A549 (cell line): ENCODE data around the gene CRTAP. TPM values are rescaled to one million over a fixed set of nuclear protein-coding genes. Genes with fewer than 3 reads are reported as not detected.
A peak's percentile ranks its signal among the peaks of the same experiment; 100 is the strongest.

Source experiments
- ATAC-seq, 2 experiments: fragments of 200-7000 bp in 1 of 2; fragments of >200 bp in 1 of 2; cut with Nextera tagmentation in 1 of 2; cut with Tn5 transposase in 1 of 2; 3 replicates each; pipeline versions ENCODE4 v1.8.0 to v1.9.1; 2018 to 2020; ENCODE audit warnings: mild to moderate bottlenecking in 1 of 2, moderate library complexity in 1 of 2
- CTCF ChIA-PET: fragments of 300-600 bp; sonication (Branson Sonifier 250); formaldehyde crosslinking; extraction: SDS; loops from one replicate; lab custom pipeline; 2021; ENCODE audit warnings: antibody characterized with exemption, inconsistent platforms; lab: Yijun Ruan, JAX
- POLR2A ChIA-PET: fragments of 350-600 bp; formaldehyde crosslinking; extraction: SDS; loops from one replicate; lab custom pipeline; 2021; ENCODE audit warnings: antibody characterized with exemption, inconsistent platforms; lab: Yijun Ruan, JAX
- DNase-seq, 2 experiments: peaks; one replicate each; pipeline versions ENCODE4 v3.0.0 to v3.0.0-alpha.2; 2011 to 2016; ENCODE audit warnings: low read depth in 1 of 2, low spot score in 1 of 2
- FAIRE-seq: peaks from 2 replicates; lab custom pipeline; 2011; peaks lifted over from hg19 to GRCh38; lab: Jason Lieb, UNC
- H3K27ac ChIP-seq, 2 experiments: fragments of >200 bp; sonication (Bioruptor Twin); formaldehyde crosslinking; 3 replicates each; pipeline ENCODE4 v1.5.1; 2016 to 2017
- H3K4me1 ChIP-seq: fragments of >200 bp; sonication (Bioruptor Twin); formaldehyde crosslinking; 3 replicates; pipeline ENCODE4 v1.6.1; 2016
- H3K4me2 ChIP-seq: fragments of >200 bp; sonication (Bioruptor Twin); formaldehyde crosslinking; 3 replicates; pipeline ENCODE4 v1.6.1; 2016
- H3K4me3 ChIP-seq: fragments of >200 bp; sonication (Bioruptor Twin); formaldehyde crosslinking; 3 replicates; pipeline ENCODE4 v1.5.1; 2016
- H3K9me3 ChIP-seq: fragments of >200 bp; sonication (Bioruptor Twin); formaldehyde crosslinking; 3 replicates; pipeline ENCODE4 v1.6.1; 2016
- CBX2 ChIP-seq: fragments of 200-600 bp; sonication (generic); IDR thresholded peaks from 2 replicates; pipeline ENCODE4 v1.6.1; 2016; ENCODE audit warnings: low read depth, mild to moderate bottlenecking, borderline replicate concordance
- EHF ChIP-seq: fragments of 250-450 bp; sonication (Bioruptor Pico); IDR thresholded peaks from 2 replicates; pipeline ENCODE4 v1.5.0; 2020; ENCODE audit warnings: mild to moderate bottlenecking
- EHMT2 ChIP-seq: fragments of 200-600 bp; sonication (generic); IDR thresholded peaks from 2 replicates; pipeline ENCODE4 v1.6.1; 2016; ENCODE audit warnings: antibody characterized with exemption, low read depth, mild to moderate bottlenecking, moderate library complexity
- FOXS1 ChIP-seq: fragments of 250-450 bp; sonication (Bioruptor Pico); IDR thresholded peaks from 2 replicates; pipeline ENCODE4 v1.5.0; 2020; ENCODE audit warnings: mild to moderate bottlenecking, moderate library complexity
- GATA3 ChIP-seq: IDR thresholded peaks from 2 replicates; pipeline ENCODE4 v1.6.1; 2012; ENCODE audit warnings: borderline replicate concordance
- HDAC2 ChIP-seq: fragments of 200-600 bp; sonication (generic); IDR thresholded peaks from 2 replicates; pipeline ENCODE4 v1.6.1; 2016
- HOXA7 ChIP-seq: fragments of 250-450 bp; sonication (Bioruptor Pico); IDR thresholded peaks from 2 replicates; pipeline ENCODE4 v1.5.0; 2020; ENCODE audit warnings: mild to moderate bottlenecking, moderate library complexity
- HOXB13 ChIP-seq: fragments of 250-450 bp; sonication (Bioruptor Pico); IDR thresholded peaks from 2 replicates; pipeline ENCODE4 v1.5.0; 2020; ENCODE audit warnings: low read depth, mild to moderate bottlenecking, moderate library complexity
- HOXB5 ChIP-seq: fragments of 250-450 bp; sonication (Bioruptor Pico); IDR thresholded peaks from 2 replicates; pipeline ENCODE4 v1.5.0; 2020; ENCODE audit warnings: mild to moderate bottlenecking, moderate library complexity
- JUNB ChIP-seq: fragments of >200 bp; sonication (Bioruptor Twin); formaldehyde crosslinking; IDR thresholded peaks from 2 replicates; pipeline ENCODE4 v1.6.1; 2016
- NPAS2 ChIP-seq: fragments of 250-450 bp; sonication (Bioruptor Pico); IDR thresholded peaks from 2 replicates; pipeline ENCODE4 v1.8.0; 2022; ENCODE audit warnings: mild to moderate bottlenecking, moderate library complexity, borderline replicate concordance
- PBX3 ChIP-seq: IDR thresholded peaks from 2 replicates; pipeline ENCODE4 v1.6.1; 2012
- POLR2A ChIP-seq: IDR thresholded peaks from 2 replicates; pipeline ENCODE4 v1.6.1; 2012; ENCODE audit warnings: mild to moderate bottlenecking, low read length
- POLR2AphosphoS2 ChIP-seq: conservative IDR thresholded peaks from 2 replicates; pipeline ENCODE4 v1.6.1; 2012; ENCODE audit warnings: low read length, improper control_type of control experiment, inconsistent platforms
- RAD21 ChIP-seq, 2 experiments: fragments of >200 bp in 1 of 2; sonication (Bioruptor Twin) in 1 of 2; formaldehyde crosslinking in 1 of 2; IDR thresholded peaks in 1 of 2; conservative IDR thresholded peaks in 1 of 2; 2 replicates in 1 of 2; 3 replicates in 1 of 2; pipeline ENCODE4 v1.6.1; 2012 to 2018; ENCODE audit warnings: inconsistent platforms in 1 of 2
- RCOR1 ChIP-seq: fragments of 150-350 bp; IDR thresholded peaks from 2 replicates; pipeline ENCODE4 v1.6.1; 2014; ENCODE audit warnings: antibody characterized with exemption, low read length, low read depth
- RNF2 ChIP-seq: fragments of 200-600 bp; sonication (generic); IDR thresholded peaks from 2 replicates; pipeline ENCODE4 v1.6.1; 2016; ENCODE audit warnings: low read depth, mild to moderate bottlenecking, antibody characterized with exemption, moderate library complexity, borderline replicate concordance
- SMC3 ChIP-seq: fragments of >200 bp; sonication (Bioruptor Twin); formaldehyde crosslinking; IDR thresholded peaks from 3 replicates; pipeline ENCODE4 v1.6.1; 2018; ENCODE audit warnings: inconsistent platforms
- TP53 ChIP-seq: fragments of 250-450 bp; sonication (Bioruptor Pico); IDR thresholded peaks from 2 replicates; pipeline ENCODE4 v1.5.0; 2021; ENCODE audit warnings: mild to moderate bottlenecking, moderate library complexity
- ZC3H11A ChIP-seq: fragments of 450-650 bp; IDR thresholded peaks from 2 replicates; pipeline ENCODE4 v1.6.1; 2014; ENCODE audit warnings: antibody characterized with exemption, mild to moderate bottlenecking
- ZNF302 ChIP-seq: fragments of 250-450 bp; sonication (Bioruptor Pico); IDR thresholded peaks from 2 replicates; pipeline ENCODE4 v1.9.0; 2021; ENCODE audit warnings: inconsistent platforms, mild to moderate bottlenecking, moderate library complexity
- WGBS: methylation state at CpG from one replicate; pipeline ENCODE4 v1.1.6; 2017; ENCODE audit errors: missing lambda C conversion rate; 5-methylcytosine and 5-hydroxymethylcytosine counted together
- polyA plus RNA-seq, 4 experiments: library from polyadenylated mRNA; depleted of rRNA in 3 of 4; stranded (reverse); fragments of >200 nt; fragmentation: RNase III in 1 of 4; extraction: RNeasy Plus Mini Kit Qiagen cat#74134 plus additional on column Dnase treatment in 1 of 4; gene quantifications; 2 replicates in 3 of 4; 3 replicates in 1 of 4; pipeline ENCODE4 v1.2.3, GENCODE V29; 2011 to 2017
- TF ChIP-seq, protein P1 (sequence below): fragments of >200 bp; sonication (Bioruptor Twin); formaldehyde crosslinking; IDR thresholded peaks from 2 replicates; pipeline ENCODE4 v1.6.1; 2016
- TF ChIP-seq, protein P2 (sequence below): fragments of >200 bp; sonication (Bioruptor Twin); formaldehyde crosslinking; IDR thresholded peaks from 3 replicates; pipeline ENCODE4 v1.6.1; 2016
- TF ChIP-seq, protein P3 (sequence below): IDR thresholded peaks from 2 replicates; pipeline ENCODE4 v1.6.1; 2012

The CRTAP gene
- polyA plus RNA-seq, 2 of the 4 experiments (the other 2 are of a cell fraction), result 181 to 355 TPM

DNA sequence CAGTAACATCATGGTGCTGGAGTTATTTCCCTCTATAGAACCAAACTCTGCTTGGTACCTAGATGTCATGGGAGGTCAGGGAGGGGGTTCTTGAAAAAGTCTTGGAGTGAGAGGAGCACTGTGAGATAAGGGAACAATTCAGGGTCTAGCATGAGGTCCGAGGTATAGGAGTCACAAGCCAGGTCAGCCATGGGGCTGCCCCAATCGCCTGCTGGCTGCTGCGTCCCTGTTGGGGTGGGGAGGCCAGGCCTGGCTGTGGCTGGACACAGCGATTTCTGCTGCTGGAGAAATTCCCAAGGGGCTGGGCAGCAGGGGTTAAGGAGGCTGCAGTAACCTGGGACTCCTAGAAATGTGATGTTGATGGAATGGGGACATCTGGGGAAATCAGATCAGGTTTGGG is 59.9 kb downstream of the CRTAP start:
- 67% methylated on average over 4 of the region's 4 CpGs for WGBS
- no peak overlapping the region for H3K27ac ChIP-seq
- peak; percentile 25 to 59; a peak in 1 of 6 replicates for ATAC-seq
- no peak overlapping the region for H3K4me3 ChIP-seq
- ChIA-PET POLR2A (no interaction called here), CTCF (interaction anchor here (0.6 kb wide), 1 partner anchor 161 kb away, joined by 3 read pairs; no protein-coding TSS in a partner anchor)
- TF ChIP-seq FOXS1 (CRISPR knock-in tag), result no peak
- TF ChIP-seq, protein P1, sequence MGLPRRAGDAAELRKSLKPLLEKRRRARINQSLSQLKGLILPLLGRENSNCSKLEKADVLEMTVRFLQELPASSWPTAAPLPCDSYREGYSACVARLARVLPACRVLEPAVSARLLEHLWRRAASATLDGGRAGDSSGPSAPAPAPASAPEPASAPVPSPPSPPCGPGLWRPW, result no peak
- TF ChIP-seq EHF, result no peak
- TF ChIP-seq, protein P2, sequence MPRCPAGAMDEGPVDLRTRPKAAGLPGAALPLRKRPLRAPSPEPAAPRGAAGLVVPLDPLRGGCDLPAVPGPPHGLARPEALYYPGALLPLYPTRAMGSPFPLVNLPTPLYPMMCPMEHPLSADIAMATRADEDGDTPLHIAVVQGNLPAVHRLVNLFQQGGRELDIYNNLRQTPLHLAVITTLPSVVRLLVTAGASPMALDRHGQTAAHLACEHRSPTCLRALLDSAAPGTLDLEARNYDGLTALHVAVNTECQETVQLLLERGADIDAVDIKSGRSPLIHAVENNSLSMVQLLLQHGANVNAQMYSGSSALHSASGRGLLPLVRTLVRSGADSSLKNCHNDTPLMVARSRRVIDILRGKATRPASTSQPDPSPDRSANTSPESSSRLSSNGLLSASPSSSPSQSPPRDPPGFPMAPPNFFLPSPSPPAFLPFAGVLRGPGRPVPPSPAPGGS, result no peak
- TF ChIP-seq PBX3, result no peak
- no peak for TF ChIP-seq GATA3
- TF ChIP-seq HOXA7 (CRISPR knock-in tag), result no peak
- no peak for TF ChIP-seq ZC3H11A
- TF ChIP-seq RNF2, result no peak
- TF ChIP-seq HOXB5 (CRISPR knock-in tag), result no peak
- TF ChIP-seq TP53 (CRISPR knock-in tag), result no peak
- no peak for TF ChIP-seq SMC3
- no peak for TF ChIP-seq ZNF302 (CRISPR knock-in tag)
- no peak for TF ChIP-seq CBX2
- no peak for TF ChIP-seq RAD21 (conservative IDR thresholded peaks at IDR 0.05 in 1 of 2, IDR thresholded peaks at IDR 0.05 in 1 of 2)
- H3K4me1 ChIP-seq, result no peaks in the 10 kb centered on the region
- FAIRE-seq, result no peak
- no peak for DNase-seq
- no peaks in the 10 kb centered on the region for H3K9me3 ChIP-seq
- H3K4me2 ChIP-seq, result no peak overlapping the region

DNA sequence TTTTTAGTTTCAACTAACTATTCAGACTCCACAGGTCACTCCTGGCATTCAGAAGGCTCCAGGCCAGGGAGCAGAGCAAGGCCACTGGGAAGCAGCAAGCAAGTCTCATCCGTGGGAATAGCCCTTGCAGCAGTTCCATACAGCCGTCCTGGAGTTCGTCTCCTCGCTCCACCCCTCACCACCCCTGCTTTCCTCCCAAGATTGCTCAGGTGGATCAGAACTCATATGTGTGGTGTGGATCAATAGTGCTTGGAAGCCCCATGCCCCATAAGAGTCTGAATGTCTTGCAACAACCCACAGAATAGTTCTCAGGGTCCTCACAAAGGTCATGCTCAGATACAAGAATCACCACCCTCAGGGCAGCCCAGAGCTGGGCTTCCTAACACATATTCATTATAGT is 60.3 kb downstream of the CRTAP start:
- Histone ChIP-seq H3K27ac (no peak overlapping the region), H3K4me1 (no peaks in the 10 kb centered on the region), H3K9me3 (no peaks in the 10 kb centered on the region), H3K4me2 (no peak overlapping the region)
- FAIRE-seq, result no peak
- CTCF ChIA-PET, result interaction anchor here (0.6 kb wide), 1 partner anchor 184 kb away, joined by 3 read pairs; no protein-coding TSS in a partner anchor
- WGBS, result 59% methylated on average over 4 of the region's 4 CpGs
- DNase-seq, result no peak
- TF ChIP-seq HOXB13 (CRISPR knock-in tag), result no peak
- no peak for TF ChIP-seq ZNF302 (CRISPR knock-in tag)
- TF ChIP-seq NPAS2 (CRISPR knock-in tag), result no peak
- no peak for TF ChIP-seq JUNB
- TF ChIP-seq, protein P3, sequence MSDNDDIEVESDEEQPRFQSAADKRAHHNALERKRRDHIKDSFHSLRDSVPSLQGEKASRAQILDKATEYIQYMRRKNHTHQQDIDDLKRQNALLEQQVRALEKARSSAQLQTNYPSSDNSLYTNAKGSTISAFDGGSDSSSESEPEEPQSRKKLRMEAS, result no peak
- no peak for TF ChIP-seq HOXB5 (CRISPR knock-in tag)
- TF ChIP-seq POLR2A, result no peak
- TF ChIP-seq PBX3, result no peak
- TF ChIP-seq, protein P2, result no peak
- no peak for TF ChIP-seq RCOR1
- no peak for TF ChIP-seq EHMT2
- TF ChIP-seq HDAC2, result no peak
- TF ChIP-seq POLR2AphosphoS2, result no peak
- TF ChIP-seq, all 56 proteins: peak for 0
- 0 out of 6 replicates have a peak, but pooled peaks of 1 of the 2 experiments have one; percentile 39 for ATAC-seq
- H3K4me3 ChIP-seq, result no peak overlapping the region
- POLR2A ChIA-PET, result no interaction called here
